Measurements from ENCODE around the gene ARG1. TPM values are rescaled to one million over a fixed set of nuclear protein-coding genes. Genes with fewer than 3 reads are reported as not detected.

The ARG1 gene
- total RNA-seq, 2 donors from 2014 or later: not detected

DNA sequence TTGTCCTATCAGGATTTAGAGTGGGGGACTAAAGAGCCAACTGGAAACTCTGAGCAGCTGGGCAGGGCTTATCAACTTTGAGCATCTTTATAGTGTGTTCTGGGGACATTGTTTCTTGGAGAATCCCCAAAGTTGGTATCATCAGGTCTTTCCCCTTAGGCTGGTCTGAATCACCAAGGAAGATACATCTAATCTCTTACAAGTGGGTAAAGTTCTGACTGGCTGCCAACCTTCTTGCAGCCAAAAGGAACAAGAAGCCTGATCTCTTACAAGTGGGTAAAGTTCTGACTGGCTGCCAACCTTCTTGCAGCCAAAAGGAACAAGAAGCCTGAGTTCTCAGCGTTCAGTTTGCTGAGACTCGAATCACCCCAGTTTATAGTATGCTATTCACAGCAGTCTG is 56.6 kb downstream of the ARG1 start:
- peak overlapping the region; percentile 57 to 93 for H3K27ac Mint-ChIP-seq
- no peaks in the 10 kb centered on the region for H3K9me3 Mint-ChIP-seq
- H3K36me3 Mint-ChIP-seq: peaks cover 5 to 7% of the 10 kb centered on the region in 2 donors
- ATAC-seq (peak; percentile 14 to 57), DNase-seq (ENCODE audit: low spot score in 2 of 2) (no peak)

GRCh38 chr6:131631625-131632289 is 58.7 kb downstream of the ARG1 start:
- Mint-ChIP-seq H3K27ac (no peak overlapping the region), H3K9me3 (no peaks in the 10 kb centered on the region), H3K36me3 (peaks cover 5 to 7% of the 10 kb centered on the region in 2 donors)
- DNase-seq (ENCODE audit: low spot score in 2 of 2): no peak
- ATAC-seq: no peak

Other genes starting within 250 kb of the ARG1 start
- gene MED23, start 55.0 kb downstream of the ARG1 start, total RNA-seq: 10 to 100 TPM; 22.8 to 24.3 TPM
- gene ENPP3, start 64.1 kb downstream of the ARG1 start, total RNA-seq: 1 to 10 TPM in 1 of 2 donors, under 1 TPM in 1; 0.18 to 1.4 TPM
- gene OR2A4, start 128.2 kb downstream of the ARG1 start, total RNA-seq: not detected
- not detected for gene CTAGE9, start 137.8 kb downstream of the ARG1 start, total RNA-seq
- gene ENPP1, start 234.8 kb downstream of the ARG1 start, total RNA-seq: under 1 TPM; 0.35 to 0.36 TPM